Omental fat pad (tissue), 4 donors: ENCODE data around the gene LRP5. TPM values are rescaled to one million over a fixed set of nuclear protein-coding genes. Genes with fewer than 3 reads are reported as not detected.
"Not testable (repeated sequence)": the region's sequence is repeated elsewhere in the genome, so short reads cannot be mapped to it uniquely, and the experiment has no call there.

Experiments
- ATAC-seq: fragments of 150-250 bp; one replicate; pipeline ENCODE4 v1.9.1; 2016; ENCODE audit warnings: mild to moderate bottlenecking, moderate library complexity; ENCODE audit not compliant: low FRiP score
- DNase-seq: peaks from one replicate; pipeline ENCODE4 v3.0.0-alpha.2; 2019; ENCODE audit warnings: low spot score
- total RNA-seq, 4 donors: library from RNA; depleted of rRNA; stranded (reverse); fragments of >200 nt; gene quantifications; one replicate each; pipeline ENCODE4 v1.1.0, GENCODE V29; 2016
- TF ChIP-seq, protein P1 (sequence below), 3 donors: fragments of 450-650 bp; IDR thresholded peaks; one replicate each; pipeline ENCODE4 v1.5.1; 2016 to 2017; ENCODE audit warnings: antibody characterized with exemption in 3 of 3, mild to moderate bottlenecking in 3 of 3, moderate library complexity in 2 of 3

LRP5 gene
- total RNA-seq, 4 donors from 2014 or later: 18.0 to 44.5 (median 34.6) TPM

DNA sequence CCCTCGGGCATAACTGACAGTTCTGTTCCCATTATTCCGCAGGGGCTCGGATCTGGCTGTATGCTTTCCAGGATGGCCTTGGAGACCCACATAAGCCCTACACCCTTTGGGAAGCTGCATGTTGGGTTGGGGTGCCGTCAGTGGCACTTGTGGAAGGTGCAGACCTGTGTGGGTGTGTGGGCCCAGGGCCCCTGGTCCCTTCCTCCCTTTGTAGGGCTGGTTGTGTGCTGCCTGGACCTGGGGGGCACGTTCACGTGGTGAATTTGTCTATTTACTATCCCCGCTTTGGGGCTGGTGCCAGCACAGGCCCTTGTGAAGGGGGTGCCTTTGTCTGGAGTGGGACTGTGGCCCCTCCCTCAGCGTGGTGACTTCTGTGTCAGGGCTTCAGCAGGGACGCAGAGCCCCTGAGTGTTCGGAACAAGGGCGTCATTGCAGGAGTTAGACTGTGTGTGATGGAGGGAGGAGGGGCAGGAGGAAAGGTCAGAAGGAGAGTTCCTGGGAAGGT, 133.2 kb downstream of the LRP5 start:
- TF ChIP-seq, protein P1, sequence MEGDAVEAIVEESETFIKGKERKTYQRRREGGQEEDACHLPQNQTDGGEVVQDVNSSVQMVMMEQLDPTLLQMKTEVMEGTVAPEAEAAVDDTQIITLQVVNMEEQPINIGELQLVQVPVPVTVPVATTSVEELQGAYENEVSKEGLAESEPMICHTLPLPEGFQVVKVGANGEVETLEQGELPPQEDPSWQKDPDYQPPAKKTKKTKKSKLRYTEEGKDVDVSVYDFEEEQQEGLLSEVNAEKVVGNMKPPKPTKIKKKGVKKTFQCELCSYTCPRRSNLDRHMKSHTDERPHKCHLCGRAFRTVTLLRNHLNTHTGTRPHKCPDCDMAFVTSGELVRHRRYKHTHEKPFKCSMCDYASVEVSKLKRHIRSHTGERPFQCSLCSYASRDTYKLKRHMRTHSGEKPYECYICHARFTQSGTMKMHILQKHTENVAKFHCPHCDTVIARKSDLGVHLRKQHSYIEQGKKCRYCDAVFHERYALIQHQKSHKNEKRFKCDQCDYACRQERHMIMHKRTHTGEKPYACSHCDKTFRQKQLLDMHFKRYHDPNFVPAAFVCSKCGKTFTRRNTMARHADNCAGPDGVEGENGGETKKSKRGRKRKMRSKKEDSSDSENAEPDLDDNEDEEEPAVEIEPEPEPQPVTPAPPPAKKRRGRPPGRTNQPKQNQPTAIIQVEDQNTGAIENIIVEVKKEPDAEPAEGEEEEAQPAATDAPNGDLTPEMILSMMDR (IDR thresholded peaks at IDR 0.05): no peak
- no peak for DNase-seq

DNA sequence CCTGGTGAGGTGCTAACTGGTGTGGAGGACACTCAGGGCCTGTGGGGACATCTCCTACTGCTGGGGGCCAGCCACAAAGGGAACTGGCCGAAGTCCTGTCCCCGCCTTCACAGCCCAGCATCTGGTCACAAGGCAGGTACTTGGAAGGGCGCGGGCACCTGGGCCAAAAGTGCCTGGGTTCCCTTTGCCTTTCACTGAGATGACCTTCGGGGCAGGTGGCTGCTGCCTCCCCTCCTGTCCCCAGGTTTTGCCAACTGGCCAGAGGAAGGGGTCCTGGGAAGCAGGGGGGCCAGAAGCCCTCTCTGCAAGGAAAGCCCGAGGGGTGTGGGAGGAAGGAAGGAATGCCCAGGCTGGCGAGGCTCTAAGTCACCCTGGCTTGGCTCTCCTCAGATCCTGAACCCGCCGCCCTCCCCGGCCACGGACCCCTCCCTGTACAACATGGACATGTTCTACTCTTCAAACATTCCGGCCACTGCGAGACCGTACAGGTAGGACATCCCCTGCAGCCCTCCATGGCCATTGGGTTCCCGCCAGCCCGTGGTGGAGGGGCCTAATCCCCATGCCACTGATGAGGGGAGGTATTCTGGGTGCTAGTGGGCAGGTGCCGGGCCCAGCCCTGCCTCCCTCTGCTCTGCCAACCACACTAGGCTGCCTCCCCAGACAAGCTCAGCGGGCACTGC, 133.8 kb downstream of the LRP5 start:
- no peak for DNase-seq
- no peak for ATAC-seq

More for the DNA sequence above, 133.2 kb downstream of the LRP5 start:
- ATAC-seq: no peak

DNA sequence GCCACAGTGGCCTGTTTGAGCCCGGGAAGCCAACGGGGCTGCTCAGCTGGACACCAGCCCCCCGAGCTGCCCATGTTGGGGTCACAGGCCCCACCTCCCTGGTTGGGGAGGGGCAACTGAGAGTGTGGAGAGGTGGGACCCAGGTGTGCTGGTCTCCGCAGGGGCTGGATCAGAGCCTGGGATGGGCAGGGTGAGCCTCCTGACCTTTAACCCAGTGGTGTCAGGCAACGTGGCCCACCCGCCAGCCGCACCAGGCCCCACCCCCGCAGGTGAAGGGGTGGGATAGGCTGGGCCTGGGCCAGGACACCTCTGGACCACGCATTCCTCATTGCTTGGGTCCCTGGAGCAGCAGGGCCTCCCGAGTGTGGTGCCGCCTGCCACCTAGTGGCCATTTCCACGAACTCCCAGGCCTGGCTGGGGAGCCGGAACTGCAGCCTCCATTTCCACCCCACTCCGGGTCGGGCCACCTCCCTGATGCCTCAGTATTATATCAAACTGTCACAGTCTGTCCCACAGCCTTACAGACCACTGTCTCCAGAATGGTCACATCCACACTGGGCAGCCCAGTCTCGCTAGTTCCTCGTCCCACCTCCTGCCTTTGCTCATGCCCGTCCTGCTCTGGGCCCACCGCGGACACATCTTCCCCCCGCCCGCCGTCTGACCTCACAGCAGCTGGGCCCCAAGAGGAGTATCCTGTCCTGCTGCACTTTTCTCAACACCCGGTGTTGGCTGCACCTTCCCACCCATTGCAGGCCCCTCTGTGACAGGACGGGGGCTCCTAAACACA, 134.8 kb downstream of the LRP5 start:
- TF ChIP-seq, protein P1 (IDR thresholded peaks at IDR 0.05): peak in 2 of 3 donors; percentile 36 to 52

More for the DNA sequence above, 133.8 kb downstream of the LRP5 start:
- TF ChIP-seq, protein P1 (IDR thresholded peaks at IDR 0.05): no peak

DNA sequence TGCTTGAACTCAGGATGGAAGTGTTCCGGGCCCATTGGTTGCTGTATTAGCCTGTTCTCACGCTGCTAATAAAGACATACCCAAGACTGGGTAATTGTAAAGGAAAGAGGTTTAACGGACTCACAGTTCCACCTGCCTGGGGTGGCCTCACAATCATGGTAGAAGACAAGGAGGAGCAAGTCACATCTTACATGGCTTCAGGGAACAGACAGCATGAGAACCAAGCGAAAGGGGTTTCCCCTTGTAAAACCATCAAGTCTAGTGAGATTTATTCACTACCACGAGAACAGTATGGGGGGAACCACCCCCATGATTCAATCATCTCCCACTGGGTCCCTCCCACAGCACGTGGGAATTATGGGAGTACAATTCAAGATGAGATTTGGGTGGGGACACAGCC, 135.5 kb downstream of the LRP5 start:
- ATAC-seq, DNase-seq: not testable (repeated sequence)

More for the DNA sequence above, 134.8 kb downstream of the LRP5 start:
- ATAC-seq: peak; percentile 59
- peak; percentile 54 for DNase-seq

DNA sequence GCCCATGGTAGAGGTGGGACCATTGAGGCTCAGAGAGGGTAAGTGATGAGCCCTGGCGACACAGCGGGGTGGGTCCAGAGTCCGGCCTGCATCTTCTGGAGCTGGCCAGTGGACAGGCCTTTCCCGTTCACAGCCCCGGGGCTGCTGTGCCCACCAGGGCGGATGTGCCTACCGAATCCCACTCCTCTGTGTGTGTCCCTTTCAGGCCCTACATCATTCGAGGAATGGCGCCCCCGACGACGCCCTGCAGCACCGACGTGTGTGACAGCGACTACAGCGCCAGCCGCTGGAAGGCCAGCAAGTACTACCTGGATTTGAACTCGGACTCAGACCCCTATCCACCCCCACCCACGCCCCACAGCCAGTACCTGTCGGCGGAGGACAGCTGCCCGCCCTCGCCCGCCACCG, 136.2 kb downstream of the LRP5 start:
- DNase-seq (no peak), ATAC-seq (no peak)
- TF ChIP-seq, protein P1 (IDR thresholded peaks at IDR 0.05): no peak

DNA sequence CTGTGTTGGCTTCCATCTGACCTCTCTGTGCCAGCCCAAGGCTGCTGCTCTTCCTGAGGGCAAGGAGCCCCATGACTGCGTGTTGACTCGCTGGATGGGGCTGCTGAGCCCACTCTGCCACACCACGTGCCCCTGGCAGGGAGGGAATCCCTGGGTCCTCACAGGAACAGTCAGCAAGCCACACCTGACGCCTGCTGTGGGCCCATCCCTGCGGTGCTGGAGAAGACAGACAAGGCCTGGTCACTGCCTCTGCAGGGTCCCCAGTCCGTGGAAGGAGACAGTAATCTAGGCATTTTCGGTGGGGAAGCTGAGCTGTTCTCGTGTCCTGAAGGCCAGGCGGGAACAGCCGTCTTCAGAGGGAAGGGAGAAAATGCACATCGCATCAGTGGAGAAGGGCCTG, 137.6 kb downstream of the LRP5 start:
- ATAC-seq: no peak
- no peak for DNase-seq
- TF ChIP-seq, protein P1 (IDR thresholded peaks at IDR 0.05): no peak

DNA sequence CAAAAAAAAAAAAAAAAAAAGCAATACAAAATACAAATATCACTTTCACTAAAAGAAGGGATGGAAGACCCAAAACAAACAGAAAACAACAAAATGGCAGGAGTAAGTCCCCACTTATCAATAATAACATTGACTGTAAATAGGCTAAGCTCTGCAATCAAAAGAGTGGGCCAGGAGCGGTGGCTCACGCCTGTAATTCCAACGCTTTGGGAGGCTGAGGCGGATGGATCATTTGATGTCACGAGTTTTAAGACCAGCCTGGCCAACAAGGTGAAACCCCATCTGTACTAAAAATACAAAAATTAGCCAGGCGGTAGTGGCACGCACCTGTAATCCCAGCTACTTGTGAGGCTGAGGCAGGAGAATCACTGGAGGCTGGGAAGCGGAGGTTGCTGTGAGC, 138.3 kb downstream of the LRP5 start:
- DNase-seq (no peak), ATAC-seq (no peak)

More for the DNA sequence above, 138.3 kb downstream of the LRP5 start:
- TF ChIP-seq, protein P1 (IDR thresholded peaks at IDR 0.05): no peak
